ENCODE measurements around the gene PPP1R3D. TPM values are rescaled to one million over a fixed set of nuclear protein-coding genes. Genes with fewer than 3 reads are reported as not detected.
"Not testable (repeated sequence)": the region's sequence is repeated elsewhere in the genome, so short reads cannot be mapped to it uniquely, and the experiment has no call there.

The PPP1R3D gene
- total RNA-seq, 2 donors from 2014 or later: 3.9 to 4.4 TPM

DNA sequence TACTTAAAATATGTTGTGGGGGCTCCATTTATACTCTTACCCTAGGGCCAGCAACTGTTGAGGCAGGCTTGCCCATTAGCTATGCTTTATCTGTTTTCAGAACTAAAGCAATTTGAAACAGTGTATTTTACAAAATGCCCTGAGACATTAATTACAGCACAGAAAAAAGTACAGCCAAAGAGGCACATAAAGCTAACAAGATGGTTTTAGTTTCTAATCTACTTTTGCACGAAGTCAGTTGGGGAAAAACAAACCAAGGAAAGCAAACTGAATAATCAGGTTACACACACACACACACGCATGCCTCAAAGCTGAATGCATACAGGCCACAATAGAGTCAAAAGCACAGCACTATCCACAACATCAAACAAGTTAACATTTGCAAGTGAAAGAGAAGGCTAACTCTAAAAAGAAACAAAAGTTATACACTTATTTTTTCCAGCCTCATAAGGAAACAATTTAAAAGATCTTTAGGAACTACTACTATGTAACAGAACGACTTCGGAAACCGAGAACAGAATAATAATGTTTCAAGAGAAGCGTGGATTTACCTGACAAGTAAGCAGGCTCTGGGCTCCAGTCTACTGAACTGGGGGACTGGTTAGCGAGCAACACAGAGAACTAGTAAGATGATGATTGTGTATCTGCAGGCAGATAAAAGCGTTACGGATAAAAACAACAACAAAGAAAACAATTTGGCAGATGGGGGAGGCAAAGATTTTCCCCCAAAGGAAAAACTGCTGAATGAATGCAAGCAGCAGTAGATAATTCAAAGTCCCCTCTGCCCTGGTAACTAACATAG lies 8.4 kb downstream of the PPP1R3D start:
- no peak for ATAC-seq
- H3K27ac Mint-ChIP-seq: no peak overlapping the region
- peak overlapping the region; percentile 77 for H3K4me3 Mint-ChIP-seq

DNA sequence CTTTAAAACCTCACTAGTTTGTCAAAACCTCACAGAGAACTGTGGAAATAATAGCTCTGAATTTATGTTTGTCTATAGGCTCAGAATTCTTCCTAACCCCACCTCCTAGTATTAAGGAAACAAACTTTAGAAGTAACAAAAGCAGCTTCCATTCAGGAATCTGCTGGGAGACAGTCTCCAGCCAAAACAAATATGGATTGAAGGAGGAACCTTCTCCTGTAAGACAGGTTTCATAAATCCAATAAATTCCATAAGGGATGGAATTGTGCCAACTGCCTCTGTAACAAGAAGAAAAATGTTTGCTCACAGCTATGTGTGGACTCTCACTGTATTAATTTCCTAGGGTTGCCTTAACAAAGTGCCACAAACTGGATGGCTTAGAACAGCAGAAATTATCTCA lies 14.2 kb downstream of the PPP1R3D start:
- H3K27me3 Mint-ChIP-seq: peaks cover 5% of the 10 kb centered on the region
- no peak for DNase-seq
- H3K4me1 Mint-ChIP-seq: no peaks in the 10 kb centered on the region
- no peak overlapping the region for H3K27ac Mint-ChIP-seq
- H3K36me3 Mint-ChIP-seq (ENCODE audit: low read depth): no peaks in the 10 kb centered on the region
- no peak overlapping the region for H3K4me3 Mint-ChIP-seq
- H3K9me3 ChIP-seq (ENCODE audit: control insufficient read depth, low read length, poor library complexity, severe bottlenecking): no peaks in the 10 kb centered on the region
- ATAC-seq: no peak

More for the DNA sequence above, 8.4 kb downstream of the PPP1R3D start:
- H3K9me3 ChIP-seq (ENCODE audit: control insufficient read depth, low read length, poor library complexity, severe bottlenecking): no peaks in the 10 kb centered on the region
- H3K4me1 Mint-ChIP-seq: peaks cover 6% of the 10 kb centered on the region
- no peaks in the 10 kb centered on the region for H3K27me3 Mint-ChIP-seq
- no peaks in the 10 kb centered on the region for H3K36me3 Mint-ChIP-seq (ENCODE audit: low read depth)
- DNase-seq: no peak

DNA sequence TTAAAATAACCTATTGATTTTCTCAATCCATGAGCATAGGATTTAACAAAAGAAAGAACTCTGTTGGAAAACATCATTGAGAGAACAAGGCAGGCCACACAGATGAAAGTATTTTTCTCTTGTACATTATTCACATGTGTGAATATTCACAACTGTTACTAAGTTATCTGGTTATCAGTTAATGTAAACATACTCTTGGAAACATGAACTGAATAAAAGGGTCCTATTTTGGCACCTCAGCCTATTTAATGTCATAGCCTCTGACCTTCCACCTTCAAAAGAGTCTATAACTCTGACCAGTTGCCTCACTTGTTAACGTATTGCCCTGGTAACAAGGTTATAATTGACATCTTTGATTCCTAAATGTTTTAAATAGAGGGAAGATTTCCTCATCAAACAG lies 14.7 kb downstream of the PPP1R3D start:
- H3K4me3 Mint-ChIP-seq: no peak overlapping the region

DNA sequence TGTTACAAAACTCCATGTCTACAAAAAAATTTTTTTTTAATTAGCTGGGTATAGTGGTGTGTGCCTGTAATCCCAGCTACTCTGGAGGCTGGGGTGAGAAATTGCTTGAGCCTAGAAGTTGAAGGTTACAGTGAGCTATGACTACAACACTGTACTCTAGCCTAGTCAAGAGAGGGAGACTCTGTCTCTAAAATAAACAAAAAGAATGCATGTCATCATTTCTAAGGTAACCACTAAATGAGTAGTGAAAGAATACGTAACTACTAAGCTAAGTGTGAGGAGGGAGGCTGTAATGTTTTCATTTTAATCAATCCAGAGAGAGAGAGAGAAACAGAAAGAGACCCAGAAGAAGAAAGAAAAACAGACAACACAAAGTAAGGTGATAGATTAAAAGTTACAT lies 16.6 kb downstream of the PPP1R3D start:
- no peaks in the 10 kb centered on the region for H3K36me3 Mint-ChIP-seq (ENCODE audit: low read depth)
- H3K4me3 Mint-ChIP-seq: no peak overlapping the region
- H3K9me3 ChIP-seq (ENCODE audit: control insufficient read depth, low read length, poor library complexity, severe bottlenecking): no peaks in the 10 kb centered on the region
- DNase-seq: no peak
- no peaks in the 10 kb centered on the region for H3K4me1 Mint-ChIP-seq
- H3K27me3 Mint-ChIP-seq: peaks cover 5% of the 10 kb centered on the region
- no peak for ATAC-seq
- no peak overlapping the region for H3K27ac Mint-ChIP-seq

More for the DNA sequence above, 14.7 kb downstream of the PPP1R3D start:
- DNase-seq: no peak
- H3K27me3 Mint-ChIP-seq: peaks cover 5% of the 10 kb centered on the region
- no peaks in the 10 kb centered on the region for H3K9me3 ChIP-seq (ENCODE audit: control insufficient read depth, low read length, poor library complexity, severe bottlenecking)
- H3K36me3 Mint-ChIP-seq (ENCODE audit: low read depth): no peaks in the 10 kb centered on the region
- H3K4me1 Mint-ChIP-seq: no peaks in the 10 kb centered on the region
- H3K27ac Mint-ChIP-seq: no peak overlapping the region
- no peak for ATAC-seq

- H3K4me1 Mint-ChIP-seq: no peaks in the 10 kb centered on the region
- DNase-seq: no peak
- H3K27me3 Mint-ChIP-seq: peaks cover 5% of the 10 kb centered on the region
- H3K4me3 Mint-ChIP-seq: no peak overlapping the region
- no peak overlapping the region for H3K27ac Mint-ChIP-seq
- H3K9me3 ChIP-seq (ENCODE audit: control insufficient read depth, low read length, poor library complexity, severe bottlenecking): no peaks in the 10 kb centered on the region
- no peak for ATAC-seq
- H3K36me3 Mint-ChIP-seq (ENCODE audit: low read depth): no peaks in the 10 kb centered on the region
These were observed 19.2 kb downstream of the PPP1R3D start for GRCh38 chr20:59920944-59921343.

- no peak overlapping the region for H3K27ac Mint-ChIP-seq
- no peaks in the 10 kb centered on the region for H3K27me3 Mint-ChIP-seq
These were observed 27.5 kb downstream of the PPP1R3D start for GRCh38 chr20:59912609-59913008.

GRCh38 chr20:59911041-59911440 lies 29.1 kb downstream of the PPP1R3D start:
- Mint-ChIP-seq H3K4me3 (no peak overlapping the region), H3K27ac (no peak overlapping the region), H3K27me3 (no peaks in the 10 kb centered on the region), H3K36me3 (ENCODE audit: low read depth) (peaks cover 2% of the 10 kb centered on the region), H3K4me1 (no peaks in the 10 kb centered on the region)
- no peaks in the 10 kb centered on the region for H3K9me3 ChIP-seq (ENCODE audit: control insufficient read depth, low read length, poor library complexity, severe bottlenecking)
- no peak for DNase-seq
- ATAC-seq: no peak

More at GRCh38 chr20:59912609-59913008, 27.5 kb downstream of the PPP1R3D start:
- ATAC-seq: no peak
- H3K9me3 ChIP-seq (ENCODE audit: control insufficient read depth, low read length, poor library complexity, severe bottlenecking): no peaks in the 10 kb centered on the region
- Mint-ChIP-seq H3K4me3 (no peak overlapping the region), H3K36me3 (ENCODE audit: low read depth) (no peaks in the 10 kb centered on the region), H3K4me1 (no peaks in the 10 kb centered on the region)
- DNase-seq: no peak

DNA sequence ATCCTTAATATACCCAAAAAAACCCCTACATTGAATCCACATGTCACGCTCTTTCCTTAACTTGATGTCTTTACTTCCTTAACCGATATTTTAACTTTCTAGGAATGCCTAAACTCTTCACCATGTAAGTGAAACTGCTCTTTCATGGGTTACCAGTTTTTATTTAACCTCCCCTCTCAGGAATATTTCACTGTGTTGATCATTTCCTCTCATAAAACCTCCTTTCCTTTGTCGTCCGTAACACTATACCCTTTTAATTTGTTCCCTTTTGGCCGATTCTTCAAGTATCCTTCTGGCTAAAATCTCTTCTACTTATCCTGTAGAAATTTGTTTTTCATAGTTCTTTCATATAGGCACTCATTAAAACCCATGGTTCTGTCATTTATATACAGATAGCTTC lies 31.2 kb downstream of the PPP1R3D start:
- no peaks in the 10 kb centered on the region for H3K27me3 Mint-ChIP-seq
- ATAC-seq (no peak), DNase-seq (no peak)
- no peaks in the 10 kb centered on the region for H3K9me3 ChIP-seq (ENCODE audit: control insufficient read depth, low read length, poor library complexity, severe bottlenecking)
- H3K36me3 Mint-ChIP-seq (ENCODE audit: low read depth): peaks cover 2% of the 10 kb centered on the region
- no peak overlapping the region for H3K27ac Mint-ChIP-seq
- H3K4me3 Mint-ChIP-seq: no peak overlapping the region
- H3K4me1 Mint-ChIP-seq: no peaks in the 10 kb centered on the region

DNA sequence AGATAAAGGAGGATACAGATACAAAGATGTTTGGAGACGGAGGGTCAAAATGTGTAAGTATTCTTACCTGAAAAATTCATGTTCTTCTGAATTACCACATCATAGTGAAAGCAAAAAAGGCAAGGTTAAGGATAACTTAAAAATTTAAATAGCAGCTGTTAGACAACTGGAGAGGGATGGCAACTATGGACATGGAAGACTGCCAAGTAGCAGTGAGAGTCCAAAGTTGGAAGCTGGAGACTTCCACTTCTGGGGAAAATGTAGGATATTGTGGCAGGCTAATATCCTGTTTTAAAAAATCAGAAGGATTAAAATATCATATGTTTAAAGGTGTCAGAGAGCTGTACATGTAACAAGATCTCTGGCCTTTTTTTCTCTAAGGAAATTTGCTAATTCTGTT lies 36.5 kb downstream of the PPP1R3D start:
- H3K4me3 Mint-ChIP-seq: no peak overlapping the region
- no peak for DNase-seq
- peaks cover 2% of the 10 kb centered on the region for H3K4me1 Mint-ChIP-seq
- no peak for ATAC-seq
- H3K9me3 ChIP-seq (ENCODE audit: control insufficient read depth, low read length, poor library complexity, severe bottlenecking): no peaks in the 10 kb centered on the region
- peaks cover 8% of the 10 kb centered on the region for H3K36me3 Mint-ChIP-seq (ENCODE audit: low read depth)
- peaks cover 5% of the 10 kb centered on the region for H3K27me3 Mint-ChIP-seq
- peak overlapping the region; percentile 47 for H3K27ac Mint-ChIP-seq

DNA sequence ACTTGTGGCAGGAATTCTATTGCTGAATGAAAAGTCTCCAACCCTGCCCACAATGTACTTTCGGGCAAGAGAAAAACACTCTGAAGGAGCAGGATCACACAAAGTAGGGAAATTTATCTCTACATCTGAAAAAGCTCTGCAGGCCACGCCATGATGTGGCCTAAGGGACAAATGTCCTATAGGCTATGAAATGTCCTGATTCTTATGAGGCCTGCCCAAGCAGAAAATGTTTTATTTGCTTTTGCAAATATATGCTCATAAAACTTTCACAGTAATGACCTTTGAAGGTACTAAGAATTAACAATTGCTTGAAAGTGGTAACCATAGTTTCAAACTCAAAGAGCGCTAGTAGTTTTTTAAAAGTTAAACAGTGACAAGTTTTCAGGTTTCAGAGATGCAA lies 37.6 kb downstream of the PPP1R3D start:
- ATAC-seq (no peak), DNase-seq (no peak)
- no peaks in the 10 kb centered on the region for H3K9me3 ChIP-seq (ENCODE audit: control insufficient read depth, low read length, poor library complexity, severe bottlenecking)
- Mint-ChIP-seq H3K27ac (no peak overlapping the region), H3K4me3 (no peak overlapping the region), H3K4me1 (peaks cover 2% of the 10 kb centered on the region), H3K36me3 (ENCODE audit: low read depth) (peaks cover 8% of the 10 kb centered on the region), H3K27me3 (peaks cover 5% of the 10 kb centered on the region)

DNA sequence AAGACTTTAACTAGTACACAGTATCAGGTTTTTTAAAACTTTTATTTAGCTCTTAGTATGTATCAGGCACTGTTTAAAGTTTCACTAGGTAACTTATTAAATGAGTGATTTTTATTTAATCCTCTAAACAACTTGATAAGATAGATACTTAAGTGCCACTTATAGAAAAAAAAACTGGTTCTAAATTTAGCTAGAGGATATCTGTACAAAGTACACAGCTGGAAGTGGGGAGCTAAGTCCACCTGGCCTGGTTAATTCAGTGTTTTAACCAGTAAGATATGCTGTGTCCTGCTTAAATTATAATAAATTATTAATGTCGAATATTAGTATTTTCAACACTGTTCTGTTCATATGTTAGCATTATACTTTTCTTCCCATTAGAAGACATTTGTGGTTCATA lies 44.2 kb downstream of the PPP1R3D start:
- no peaks in the 10 kb centered on the region for H3K27me3 Mint-ChIP-seq
- H3K4me1 Mint-ChIP-seq: peaks cover 3% of the 10 kb centered on the region
- H3K4me3 Mint-ChIP-seq: no peak overlapping the region
- no peaks in the 10 kb centered on the region for H3K9me3 ChIP-seq (ENCODE audit: control insufficient read depth, low read length, poor library complexity, severe bottlenecking)
- ATAC-seq: no peak
- H3K36me3 Mint-ChIP-seq (ENCODE audit: low read depth): peaks cover 9% of the 10 kb centered on the region
- H3K27ac Mint-ChIP-seq: no peak overlapping the region
- no peak for DNase-seq

DNA sequence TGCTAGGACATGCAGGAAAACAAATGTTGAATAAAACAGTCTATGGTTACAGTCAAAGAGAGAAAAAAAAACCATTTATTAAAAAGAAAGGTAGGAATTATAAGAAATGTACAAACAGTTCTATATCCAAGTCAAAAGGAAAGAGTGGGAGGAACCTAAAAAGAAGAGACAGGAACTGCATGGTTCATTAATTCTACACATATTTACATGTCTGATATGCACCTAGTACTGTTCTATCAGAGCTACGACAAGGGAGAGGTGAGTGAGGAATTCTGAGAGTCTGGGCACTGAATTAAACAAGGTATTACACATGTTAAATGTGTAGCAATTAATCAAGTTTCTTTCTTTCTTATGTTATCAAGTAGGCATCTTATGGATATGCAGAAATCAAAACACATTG lies 48.5 kb downstream of the PPP1R3D start:
- DNase-seq (no peak), ATAC-seq (no peak)
- no peaks in the 10 kb centered on the region for H3K9me3 ChIP-seq (ENCODE audit: control insufficient read depth, low read length, poor library complexity, severe bottlenecking)
- Mint-ChIP-seq H3K4me3 (no peak overlapping the region), H3K27ac (no peak overlapping the region), H3K27me3 (no peaks in the 10 kb centered on the region), H3K36me3 (ENCODE audit: low read depth) (peaks cover 9% of the 10 kb centered on the region), H3K4me1 (peaks cover 3% of the 10 kb centered on the region)

DNA sequence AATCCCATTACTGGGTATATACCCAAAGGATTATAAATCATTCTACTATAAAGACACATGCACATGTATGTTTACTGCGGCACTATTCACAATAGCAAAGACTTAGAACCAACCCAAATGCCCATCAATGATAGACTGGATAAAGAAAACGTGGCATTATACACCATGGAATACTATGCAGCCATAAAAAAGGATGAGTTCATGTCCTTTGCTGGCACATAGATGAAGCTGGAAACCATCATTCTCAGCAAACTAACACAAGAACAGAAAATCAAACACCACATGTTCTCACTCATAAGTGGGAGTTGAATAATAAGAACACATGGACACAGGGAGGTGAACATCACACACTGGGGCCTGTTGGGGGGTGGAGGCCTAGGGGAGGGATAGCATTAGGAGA lies 50.1 kb downstream of the PPP1R3D start:
- not testable (repeated sequence) for DNase-seq; H3K4me3 Mint-ChIP-seq; H3K4me1 Mint-ChIP-seq; H3K27me3 Mint-ChIP-seq; H3K27ac Mint-ChIP-seq; H3K9me3 ChIP-seq (ENCODE audit: control insufficient read depth, low read length, poor library complexity, severe bottlenecking); H3K36me3 Mint-ChIP-seq (ENCODE audit: low read depth); ATAC-seq

DNA sequence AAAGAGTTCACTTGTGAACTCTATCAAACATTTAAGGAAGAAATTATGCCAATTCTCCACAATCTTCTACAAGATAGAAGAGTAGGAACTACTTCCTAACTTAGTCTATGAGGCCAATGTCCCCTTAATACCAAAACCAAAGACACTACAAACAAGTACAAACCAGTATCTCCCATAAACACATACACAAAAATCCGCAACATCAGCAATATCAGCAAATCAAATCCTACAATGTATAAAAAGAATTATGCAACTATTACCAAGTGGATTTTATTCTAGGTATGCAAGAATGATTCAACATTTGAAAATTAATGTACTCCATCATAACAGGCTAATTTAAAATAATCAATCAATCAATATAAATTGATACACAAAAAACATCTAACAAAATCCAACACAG lies 52.1 kb downstream of the PPP1R3D start:
- H3K36me3 Mint-ChIP-seq (ENCODE audit: low read depth): peaks cover 4% of the 10 kb centered on the region
- H3K4me1 Mint-ChIP-seq: no peaks in the 10 kb centered on the region
- H3K4me3 Mint-ChIP-seq: no peak overlapping the region
- no peaks in the 10 kb centered on the region for H3K27me3 Mint-ChIP-seq
- no peak overlapping the region for H3K27ac Mint-ChIP-seq
- H3K9me3 ChIP-seq (ENCODE audit: control insufficient read depth, low read length, poor library complexity, severe bottlenecking): no peaks in the 10 kb centered on the region
- ATAC-seq: no peak
- no peak for DNase-seq
